ENCODE results near the gene NEUROG2.
"Not testable (repeated sequence)": the region's sequence is repeated elsewhere in the genome, so short reads cannot be mapped to it uniquely, and the experiment has no call there.

Gene NEUROG2

GRCh38 chr4:112520598-112521122 lies 4.7 kb upstream of the NEUROG2 start:
- no peak for FAIRE-seq

DNA sequence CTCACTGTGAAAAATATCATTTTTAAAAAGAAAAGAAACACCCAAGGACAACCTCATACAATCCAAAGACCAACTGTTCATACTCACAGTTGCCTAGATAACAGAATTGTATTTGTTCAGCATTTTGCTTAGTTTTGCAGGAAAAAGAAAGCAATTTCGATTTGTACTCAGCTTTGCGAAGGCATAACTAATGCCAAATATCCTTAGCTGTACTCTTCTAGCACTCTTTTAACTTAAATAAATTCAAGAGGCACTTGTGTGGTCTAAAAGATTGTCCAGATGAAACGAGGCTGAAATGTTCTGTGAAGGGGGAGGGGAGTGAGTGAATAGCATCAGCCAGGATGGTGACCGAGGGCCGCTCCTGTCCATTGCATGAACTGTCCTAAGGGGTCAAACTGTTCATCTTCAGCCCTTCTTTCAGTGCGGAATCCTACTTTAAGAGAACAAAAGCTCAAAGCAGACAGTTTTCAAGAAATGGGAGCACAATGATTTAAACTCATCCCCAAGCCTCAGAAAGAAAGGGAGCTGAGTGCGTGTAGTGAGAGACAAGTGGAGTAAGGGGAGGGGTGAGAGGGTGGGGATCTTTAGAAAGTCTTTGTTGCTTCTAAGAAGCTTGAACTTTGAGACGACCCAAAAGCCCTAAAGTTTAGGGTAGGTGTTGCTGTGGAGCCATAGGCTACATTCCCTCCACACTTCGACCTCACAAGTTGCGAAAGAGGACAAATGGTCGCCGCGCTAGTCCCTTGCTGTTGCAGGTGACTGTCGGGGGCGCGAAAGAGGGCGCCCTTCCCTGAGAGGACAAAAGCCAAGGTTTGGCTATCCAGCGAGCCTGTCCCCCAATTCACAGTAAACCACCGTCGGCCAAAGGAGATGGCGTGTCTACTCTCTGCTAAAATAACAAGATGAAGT lies 4.0 kb upstream of the NEUROG2 start:
- FAIRE-seq = no peak

- FAIRE-seq = no peak
Observed at GRCh38 chr4:112518675-112519074, 2.7 kb upstream of the NEUROG2 start.

- no peak for FAIRE-seq
Observed at GRCh38 chr4:112517911-112518310, 1.9 kb upstream of the NEUROG2 start.

DNA sequence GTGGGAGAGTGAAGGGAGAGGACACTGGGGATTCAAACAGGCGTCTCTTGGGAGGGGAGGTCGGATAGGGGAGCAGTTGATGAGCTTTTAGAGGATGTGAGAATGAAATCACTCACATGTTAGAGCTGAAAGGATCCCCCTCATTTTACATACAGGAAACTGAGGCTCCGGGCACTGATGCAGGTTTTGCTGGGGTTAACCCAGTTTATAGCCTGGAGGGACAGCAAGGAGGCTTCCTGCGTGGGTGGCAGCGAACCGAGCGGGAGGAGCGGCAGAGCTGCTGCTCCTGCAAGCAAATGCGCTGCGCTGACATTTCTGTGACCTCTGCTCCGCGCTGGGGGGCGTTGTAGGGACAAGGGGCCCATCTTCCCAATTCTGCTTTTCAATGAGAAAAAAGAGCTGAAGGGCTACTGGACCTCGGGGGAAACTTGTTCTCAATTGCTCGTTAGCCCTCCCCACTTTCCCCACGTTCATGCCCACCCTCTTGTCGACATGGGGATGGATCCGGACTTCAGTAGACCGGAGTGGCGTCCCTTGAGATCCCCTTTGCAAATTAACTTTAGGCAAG lies 1.2 kb upstream of the NEUROG2 start:
- no peak for FAIRE-seq

GRCh38 chr4:112516471-112517066 lies 589 bp upstream of the NEUROG2 start:
- FAIRE-seq = no peak

GRCh38 chr4:112515198-112516065 lies 548 bp downstream of the NEUROG2 start:
- FAIRE-seq = no peak

DNA sequence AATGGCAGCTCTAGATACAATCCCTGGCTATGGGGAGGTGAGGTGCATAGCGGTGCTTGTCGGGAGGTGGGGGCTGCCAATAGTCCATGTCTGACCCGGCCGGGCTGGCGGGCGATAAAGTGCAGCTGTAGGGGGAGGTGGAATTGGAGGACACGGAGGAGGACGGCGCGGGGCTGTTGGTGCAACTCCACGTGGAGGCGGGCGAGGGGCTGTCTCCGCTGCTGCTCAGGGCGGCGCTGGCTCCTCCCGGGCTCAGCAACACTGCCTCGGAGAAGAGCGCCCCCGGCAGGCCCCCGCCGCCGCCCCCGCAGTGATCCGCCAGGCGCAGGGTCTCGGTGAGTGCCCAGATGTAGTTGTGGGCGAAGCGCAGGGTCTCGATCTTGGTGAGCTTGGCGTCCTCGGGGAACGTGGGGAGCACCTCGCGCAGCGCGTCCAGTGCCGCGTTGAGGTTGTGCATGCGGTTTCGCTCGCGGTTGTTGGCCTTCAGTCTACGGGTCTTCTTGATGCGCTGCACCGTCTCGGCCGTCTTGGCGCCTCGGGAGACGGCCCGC lies 1.3 kb downstream of the NEUROG2 start:
- no peak for FAIRE-seq

- no peak for FAIRE-seq
Observed at GRCh38 chr4:112513971-112514646, 1.9 kb downstream of the NEUROG2 start.

DNA sequence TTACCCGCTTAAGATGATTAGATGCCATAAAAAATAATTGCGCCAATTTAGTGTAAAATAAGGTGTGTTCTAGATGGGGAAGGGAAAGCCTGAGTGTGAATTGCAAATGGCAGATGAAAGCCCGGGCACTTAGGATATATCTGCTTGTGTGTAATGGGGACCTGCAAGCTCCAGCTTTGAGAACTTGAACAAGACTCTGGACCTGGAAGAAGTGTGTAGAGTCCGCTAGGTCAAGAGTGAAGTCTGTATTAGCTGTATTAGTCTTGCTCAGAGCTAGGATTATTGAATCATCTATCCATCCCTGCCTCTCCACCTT lies 4.2 kb downstream of the NEUROG2 start:
- no peak for FAIRE-seq

DNA sequence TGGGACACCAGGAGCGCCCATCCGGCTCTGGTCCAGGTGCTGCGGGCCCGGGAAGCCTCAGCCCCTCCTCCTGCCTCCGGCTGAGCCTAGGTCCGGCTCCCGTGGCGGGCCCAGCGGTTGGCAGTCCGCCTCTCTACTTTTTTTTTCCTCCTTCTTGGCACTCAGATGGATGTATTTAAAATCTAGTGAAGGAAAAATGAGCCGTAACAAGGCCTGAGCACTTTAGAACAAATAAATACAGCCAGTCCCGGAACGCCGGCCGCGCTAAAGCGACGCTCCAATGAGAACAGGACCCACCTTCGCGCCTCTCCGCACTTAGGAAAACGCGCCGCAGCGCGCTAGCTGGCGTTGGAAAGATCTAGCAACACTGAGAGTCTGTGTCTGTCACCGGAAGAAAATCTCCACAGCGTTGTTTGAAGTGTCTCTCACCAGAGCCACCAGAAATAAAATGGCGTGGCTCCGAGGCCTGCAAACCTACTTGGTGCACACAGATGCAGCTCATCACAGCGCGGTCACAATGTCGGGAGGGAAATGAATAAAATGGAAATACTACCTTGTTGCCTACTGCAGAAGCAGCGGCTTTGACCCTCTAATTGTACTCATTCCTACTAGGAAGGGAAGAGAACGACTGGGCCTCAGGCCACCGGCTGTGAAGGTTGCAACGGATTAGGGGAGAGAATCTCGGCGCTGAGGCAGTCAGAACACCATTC lies 4.7 kb downstream of the NEUROG2 start:
- no peak for FAIRE-seq

GRCh38 chr4:112510291-112511092 lies 5.5 kb downstream of the NEUROG2 start:
- no peak for FAIRE-seq

DNA sequence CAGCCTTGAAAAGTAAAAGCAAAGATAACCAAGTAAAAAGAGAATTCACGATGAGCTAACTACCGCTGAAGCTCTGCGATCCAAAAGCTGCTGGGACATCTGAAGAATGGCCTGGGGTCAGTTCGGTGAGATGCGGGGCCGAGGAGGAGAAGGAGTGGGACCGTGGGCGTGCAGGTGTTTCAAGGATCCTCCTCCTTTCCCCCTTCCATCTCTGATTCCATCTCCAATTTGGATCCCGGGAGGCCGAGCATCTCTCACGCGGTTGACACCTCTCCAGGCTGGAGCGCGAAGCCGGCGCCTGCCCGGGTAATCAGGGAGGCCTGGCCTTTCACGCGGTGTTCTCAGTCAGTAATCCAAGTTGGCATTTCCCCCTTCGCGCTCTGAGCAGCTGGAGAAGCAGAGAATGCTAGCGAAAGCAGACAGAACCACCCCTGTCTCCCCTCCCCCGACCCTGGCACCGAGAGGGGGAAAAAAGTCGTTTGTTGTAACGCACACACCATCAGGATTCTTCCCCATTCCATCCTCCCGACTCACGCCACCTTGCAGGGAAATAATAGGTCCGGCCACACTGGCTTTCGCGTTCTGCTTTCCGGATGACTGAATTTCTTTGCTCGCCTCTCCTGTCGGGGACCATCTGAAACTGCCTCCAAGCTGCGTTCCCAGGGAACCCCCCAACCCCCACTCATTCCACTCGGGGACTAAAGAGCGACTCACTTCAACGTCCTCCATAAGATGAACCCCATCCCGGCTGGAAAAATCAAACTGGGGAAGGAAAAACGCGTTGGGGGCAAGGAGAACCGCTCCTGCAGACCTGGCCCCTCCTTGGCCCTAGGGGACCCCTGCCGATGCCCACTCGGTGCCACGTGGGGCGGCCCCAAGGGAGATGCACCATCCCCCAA lies 6.5 kb downstream of the NEUROG2 start:
- no peak for FAIRE-seq

GRCh38 chr4:112508356-112508755 lies 7.6 kb downstream of the NEUROG2 start:
- FAIRE-seq = no peak

GRCh38 chr4:112504807-112505206 lies 11.2 kb downstream of the NEUROG2 start:
- FAIRE-seq = no peak

- no peak for FAIRE-seq
Observed at GRCh38 chr4:112502871-112503270, 13.1 kb downstream of the NEUROG2 start.

DNA sequence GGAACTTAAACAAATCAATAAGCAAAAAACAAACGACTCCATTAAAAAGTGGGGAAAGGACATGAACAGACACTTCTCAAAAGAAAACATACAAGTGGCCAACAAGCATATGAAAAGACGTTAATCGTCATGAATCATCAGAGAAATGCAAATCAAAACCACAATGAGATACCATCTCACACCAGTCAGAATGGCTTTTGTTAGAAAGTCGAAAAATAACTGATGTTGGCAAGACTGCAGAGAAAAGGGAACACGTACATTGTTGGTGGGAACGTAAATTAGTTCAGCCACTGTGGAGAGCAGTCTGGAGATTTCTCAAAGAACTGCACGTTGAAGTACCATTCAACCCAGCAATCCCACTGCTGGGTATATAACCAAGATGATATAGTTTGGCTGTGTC lies 23.7 kb downstream of the NEUROG2 start:
- FAIRE-seq = no peak

- not testable (repeated sequence) for FAIRE-seq
Observed at GRCh38 chr4:112490808-112491207, 25.2 kb downstream of the NEUROG2 start.

GRCh38 chr4:112485930-112486329 lies 30.1 kb downstream of the NEUROG2 start:
- FAIRE-seq = no peak
